GM19193 (cell line): ENCODE results near the gene TMEM120A.

Experiments used
- POLR2A ChIP-seq: IDR thresholded peaks from 4 replicates; pipeline ENCODE4 v1.6.1; 2011; ENCODE audit not compliant: insufficient read depth, insufficient read length; ENCODE audit errors: extremely low read depth

The TMEM120A gene

GRCh38 chr7:75986147-75986781, 8.1 kb downstream of the TMEM120A start:
- no peak for TF ChIP-seq POLR2A

GRCh38 chr7:75985518-75986146, 8.8 kb downstream of the TMEM120A start:
- no peak for TF ChIP-seq POLR2A

GRCh38 chr7:75985009-75985517, 9.3 kb downstream of the TMEM120A start:
- TF ChIP-seq POLR2A = no peak

GRCh38 chr7:75984130-75985008, 10.0 kb downstream of the TMEM120A start:
- no peak for TF ChIP-seq POLR2A

GRCh38 chr7:75983471-75984129, 10.8 kb downstream of the TMEM120A start:
- no peak for TF ChIP-seq POLR2A

GRCh38 chr7:75982306-75983064, 11.9 kb downstream of the TMEM120A start:
- no peak for TF ChIP-seq POLR2A

GRCh38 chr7:75981453-75982305, 12.7 kb downstream of the TMEM120A start:
- TF ChIP-seq POLR2A = no peak

GRCh38 chr7:75981203-75981452, 13.3 kb downstream of the TMEM120A start:
- no peak for TF ChIP-seq POLR2A

GRCh38 chr7:75980430-75981202, 13.8 kb downstream of the TMEM120A start:
- TF ChIP-seq POLR2A = no peak

- no peak for TF ChIP-seq POLR2A
Observed at GRCh38 chr7:75979759-75980429, 14.5 kb downstream of the TMEM120A start.

- no peak for TF ChIP-seq POLR2A
Observed at GRCh38 chr7:75977743-75978142, 16.7 kb downstream of the TMEM120A start.
